ENCODE measurements around the gene HRAS. TPM values are rescaled to one million over a fixed set of nuclear protein-coding genes. Genes with fewer than 3 reads are reported as not detected.

HRAS gene
- total RNA-seq, 1 experiment from 2014 or later, result 69.0 TPM

DNA sequence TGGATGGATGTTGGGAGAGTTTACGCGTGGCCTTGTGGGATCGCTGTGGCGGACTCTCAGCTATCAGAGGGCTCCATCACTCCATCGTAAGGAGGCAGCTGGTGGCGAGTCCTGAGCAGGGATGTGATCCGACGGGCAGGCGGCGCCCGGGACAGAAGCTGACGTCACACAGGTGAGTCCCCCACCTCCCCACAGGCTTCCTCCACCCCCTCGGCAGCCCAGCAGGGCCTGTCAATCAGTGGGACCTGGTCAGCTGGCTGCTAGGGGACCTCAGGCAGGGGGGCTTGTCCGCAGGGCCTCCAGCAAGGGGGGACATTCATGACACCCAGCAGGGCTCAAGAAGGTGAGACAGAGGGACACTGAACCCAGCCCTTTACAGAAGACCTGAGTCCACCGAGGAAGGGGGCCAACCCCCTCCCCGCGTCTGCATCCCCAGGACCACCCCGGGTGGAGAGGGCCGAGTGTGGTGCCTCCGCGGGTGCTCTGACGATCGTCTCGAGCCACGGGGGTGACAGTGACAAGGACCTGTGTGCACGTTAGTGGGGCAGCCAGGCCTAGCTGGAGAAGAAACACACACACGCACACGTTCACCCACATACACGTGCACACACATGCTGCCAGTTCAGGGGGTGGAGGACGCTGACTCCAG, 7.1 kb downstream of the HRAS start:
- H3K27me3 Mint-ChIP-seq (ENCODE audit: insufficient read depth, unreplicated experiment), result no peaks in the 10 kb centered on the region
- Histone ChIP-seq H3K4me3 (ENCODE audit: low read depth, low read length) (no peak overlapping the region), H3K36me3 (ENCODE audit: control insufficient read depth, insufficient read depth, low read length) (peaks cover 1% of the 10 kb centered on the region; the same call in 1 of the 2 replicates), H3K4me1 (no peaks in the 10 kb centered on the region), H3K9me3 (no peaks in the 10 kb centered on the region), H3K27me3 (replicated peaks; ENCODE audit: control insufficient read depth, insufficient read depth, low read length) (no peaks in the 10 kb centered on the region)
- ChIA-PET CTCF (no interaction called here), POLR2A (no interaction called here)
- TF ChIP-seq CTCF (IDR thresholded peaks at IDR 0.05; ENCODE audit: insufficient read depth in 1 of 2, low read depth in 1 of 2, low read length in 1 of 2, severe bottlenecking in 1 of 2, unreplicated experiment in 1 of 2), result no peak
- H3K4me1 Mint-ChIP-seq (ENCODE audit: low read depth, unreplicated experiment), result no peaks in the 10 kb centered on the region
- no peaks in the 10 kb centered on the region for H3K9me3 Mint-ChIP-seq (ENCODE audit: unreplicated experiment)
- no peak overlapping the region for H3K4me3 Mint-ChIP-seq (ENCODE audit: unreplicated experiment)
- no TSS peak for BruUV-seq (replicated peaks)
- no peak for DNase-seq
- H3K36me3 Mint-ChIP-seq (ENCODE audit: insufficient read depth, unreplicated experiment), result peaks cover 31% of the 10 kb centered on the region
- H3K27ac Mint-ChIP-seq (ENCODE audit: unreplicated experiment), result no peak overlapping the region
- intact Hi-C loops (cut with micrococcal nuclease; ENCODE audit: unreplicated experiment), result no loop called here

- Mint-ChIP-seq H3K4me3 (ENCODE audit: unreplicated experiment) (no peak overlapping the region), H3K27me3 (ENCODE audit: insufficient read depth, unreplicated experiment) (no peaks in the 10 kb centered on the region), H3K4me1 (ENCODE audit: low read depth, unreplicated experiment) (no peaks in the 10 kb centered on the region), H3K36me3 (ENCODE audit: insufficient read depth, unreplicated experiment) (peaks cover 18% of the 10 kb centered on the region), H3K27ac (ENCODE audit: unreplicated experiment) (no peak overlapping the region), H3K9me3 (ENCODE audit: unreplicated experiment) (no peaks in the 10 kb centered on the region)
- Histone ChIP-seq H3K36me3 (ENCODE audit: control insufficient read depth, insufficient read depth, low read length) (no peaks in the 10 kb centered on the region), H3K9me3 (no peaks in the 10 kb centered on the region), H3K4me1 (no peaks in the 10 kb centered on the region), H3K4me3 (ENCODE audit: low read depth, low read length) (no peak overlapping the region), H3K27me3 (replicated peaks; ENCODE audit: control insufficient read depth, insufficient read depth, low read length) (no peaks in the 10 kb centered on the region)
- CTCF ChIA-PET, result no interaction called here
- intact Hi-C loops (cut with micrococcal nuclease; ENCODE audit: unreplicated experiment), result no loop called here
- POLR2A ChIA-PET, result no interaction called here
- no peak for DNase-seq
- no peak for TF ChIP-seq CTCF (IDR thresholded peaks at IDR 0.05; ENCODE audit: insufficient read depth in 1 of 2, low read depth in 1 of 2, low read length in 1 of 2, severe bottlenecking in 1 of 2, unreplicated experiment in 1 of 2)
- no TSS peak for BruUV-seq (replicated peaks)
These were observed 9.2 kb downstream of the HRAS start for GRCh38 chr11:526192-526591.

DNA sequence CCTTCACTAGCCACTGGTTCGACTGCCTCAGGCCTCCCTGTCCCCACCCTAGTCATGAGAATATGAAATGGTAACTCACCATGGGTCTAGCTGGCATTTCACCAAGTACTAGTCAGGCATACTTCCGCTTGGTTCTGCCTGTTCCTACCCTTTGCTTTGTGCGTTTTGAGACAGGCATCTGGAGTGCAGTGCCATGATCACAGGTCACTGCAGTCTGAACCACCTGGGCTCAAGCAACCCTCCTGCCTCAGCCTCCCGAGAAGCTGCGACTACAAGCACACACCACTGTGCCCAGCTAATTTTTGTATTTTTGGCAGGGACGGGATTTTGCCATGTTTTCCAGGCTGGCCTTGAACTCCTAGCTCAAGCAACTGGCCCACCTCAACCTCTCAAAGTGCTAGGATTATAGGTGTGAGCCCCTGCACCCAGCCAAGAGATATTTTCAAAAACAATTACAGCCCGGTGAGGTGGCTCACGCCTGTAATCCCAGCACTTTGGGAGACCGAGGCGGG, 14.1 kb downstream of the HRAS start:
- BruUV-seq (replicated peaks), result no TSS peak
- Histone ChIP-seq H3K4me1 (peaks cover 10% of the 10 kb centered on the region), H3K36me3 (ENCODE audit: control insufficient read depth, insufficient read depth, low read length) (no peaks in the 10 kb centered on the region), H3K4me3 (ENCODE audit: low read depth, low read length) (no peak overlapping the region), H3K9me3 (peaks cover 6% of the 10 kb centered on the region; the same call in 1 of the 2 replicates), H3K27me3 (replicated peaks; ENCODE audit: control insufficient read depth, insufficient read depth, low read length) (no peaks in the 10 kb centered on the region)
- Mint-ChIP-seq H3K4me3 (ENCODE audit: unreplicated experiment) (no peak overlapping the region), H3K9me3 (ENCODE audit: unreplicated experiment) (peaks cover 6% of the 10 kb centered on the region), H3K4me1 (ENCODE audit: low read depth, unreplicated experiment) (no peaks in the 10 kb centered on the region), H3K36me3 (ENCODE audit: insufficient read depth, unreplicated experiment) (peaks cover 19% of the 10 kb centered on the region), H3K27ac (ENCODE audit: unreplicated experiment) (no peak overlapping the region), H3K27me3 (ENCODE audit: insufficient read depth, unreplicated experiment) (no peaks in the 10 kb centered on the region)
- no peak for TF ChIP-seq CTCF (IDR thresholded peaks at IDR 0.05; ENCODE audit: insufficient read depth in 1 of 2, low read depth in 1 of 2, low read length in 1 of 2, severe bottlenecking in 1 of 2, unreplicated experiment in 1 of 2)
- no peak for DNase-seq
- CTCF ChIA-PET, result no interaction called here
- intact Hi-C loops (cut with micrococcal nuclease; ENCODE audit: unreplicated experiment), result no loop called here
- POLR2A ChIA-PET, result no interaction called here
